ENCODE results near the gene RELN.
A peak's percentile ranks its signal among the peaks of the same experiment; 100 is the strongest.
"Not testable (repeated sequence)": the region's sequence is repeated elsewhere in the genome, so short reads cannot be mapped to it uniquely, and the experiment has no call there.

The RELN gene

DNA sequence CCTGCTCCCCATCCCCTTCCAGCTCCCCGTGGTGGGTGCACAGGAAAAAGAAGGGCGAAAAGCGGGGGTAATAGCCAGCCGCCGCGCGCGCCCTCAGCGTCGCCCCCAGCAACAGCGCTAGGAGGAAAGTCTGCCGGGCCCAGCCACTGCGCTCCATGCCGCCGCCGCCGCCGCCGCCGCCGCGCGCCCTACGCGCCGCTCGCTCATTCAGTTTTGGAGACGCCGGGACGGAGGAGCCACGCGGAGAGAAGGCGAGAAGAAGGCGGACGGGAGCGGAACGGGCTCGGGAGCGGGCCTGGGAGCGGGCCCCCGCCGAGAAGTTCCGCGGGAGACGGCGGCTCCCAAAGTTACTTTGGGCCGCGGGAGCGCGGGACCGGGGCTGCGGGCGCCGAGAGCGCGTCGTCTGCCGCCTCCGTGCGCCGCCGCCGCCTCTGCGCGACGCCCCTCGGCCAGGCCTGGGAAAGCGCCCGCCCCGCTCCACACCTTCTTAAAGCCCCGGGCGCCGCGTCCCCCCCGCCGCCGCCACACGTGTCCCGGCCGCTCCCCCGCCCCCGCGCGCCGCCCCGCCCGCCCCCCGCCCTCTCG is at the start of gene RELN:
TSS of gene RELN (minus strand) at position 459 of the 585 bp plus-strand sequence. CDS start at position 157, 302 bp downstream.
- peak; percentile 2 for DNase-seq

DNA sequence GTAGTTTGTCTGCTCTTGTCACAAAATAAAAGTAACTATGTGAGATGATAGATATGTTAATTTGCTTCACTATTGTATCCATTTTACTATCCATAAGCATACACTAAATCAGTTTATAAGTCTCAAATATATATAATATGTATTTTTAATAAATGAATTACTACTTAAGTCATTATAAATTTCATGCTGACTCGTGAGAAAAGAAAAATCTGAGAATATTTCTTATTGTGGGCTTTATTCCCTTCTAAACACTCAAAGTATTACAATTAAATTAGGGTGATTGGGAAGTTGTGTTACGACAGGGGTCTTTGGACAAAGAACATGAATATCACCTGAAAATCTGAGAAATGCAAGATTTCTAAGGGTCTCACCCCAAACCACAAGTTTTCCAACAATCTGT is 48.7 kb upstream of the RELN start:
- no peak for DNase-seq

DNA sequence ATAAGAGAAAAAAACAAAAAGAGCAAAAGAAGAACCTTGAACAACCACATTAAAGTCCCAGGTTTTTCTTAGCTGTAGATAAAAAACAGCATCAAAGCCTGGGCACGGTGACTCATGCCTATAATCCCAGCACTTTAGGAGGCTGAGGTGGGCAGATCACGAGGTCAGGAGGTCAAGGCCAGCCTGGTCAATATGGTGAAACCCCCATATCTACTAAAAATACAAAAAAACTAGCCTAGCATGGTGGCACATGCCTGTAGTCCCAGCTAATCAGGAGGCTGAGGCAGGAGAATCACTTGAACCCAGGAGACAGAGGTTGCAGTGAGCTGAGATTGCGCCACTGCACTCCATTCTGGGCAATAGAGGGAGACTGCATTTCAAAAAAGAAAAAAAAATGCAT is 47.4 kb upstream of the RELN start:
- not testable (repeated sequence) for DNase-seq

DNA sequence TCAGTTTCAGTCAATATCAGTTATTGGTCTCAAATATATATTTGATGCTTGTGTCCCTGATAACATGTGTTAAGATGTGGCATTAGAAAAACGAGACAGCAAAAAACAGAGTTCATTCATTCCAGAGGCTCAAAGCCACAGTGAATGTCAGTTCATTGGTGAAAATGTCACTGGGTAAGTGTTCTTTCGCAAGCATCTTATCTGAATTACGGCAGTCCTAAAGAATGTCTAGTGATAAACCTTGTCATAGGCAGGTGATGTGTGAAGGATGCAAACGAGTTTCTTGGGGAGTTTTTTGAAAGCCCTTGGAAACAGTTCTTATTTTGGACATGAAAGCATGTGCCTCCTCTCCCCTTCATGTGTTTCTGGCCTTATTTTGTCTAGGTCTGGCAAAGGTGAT is 45.9 kb upstream of the RELN start:
- DNase-seq = no peak

DNA sequence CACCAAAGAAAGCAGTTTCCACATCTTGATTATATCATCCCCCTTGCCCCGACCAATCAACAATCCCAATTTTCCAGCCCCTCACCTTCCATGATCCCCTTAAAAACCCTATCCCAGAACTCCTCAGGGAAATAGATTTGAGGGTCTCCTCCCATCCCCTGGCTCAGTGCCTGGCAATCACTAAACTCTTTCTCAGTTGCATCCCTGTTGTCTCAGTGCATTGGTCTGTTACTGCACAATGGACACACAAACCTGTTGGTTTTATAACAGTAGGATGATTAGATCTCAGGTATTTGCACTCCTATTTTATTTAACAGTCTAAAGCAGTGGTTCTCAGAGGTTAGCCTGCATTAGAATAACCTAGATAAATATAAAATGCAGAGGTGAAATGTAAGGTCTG is 45.2 kb upstream of the RELN start:
- no peak for DNase-seq

DNA sequence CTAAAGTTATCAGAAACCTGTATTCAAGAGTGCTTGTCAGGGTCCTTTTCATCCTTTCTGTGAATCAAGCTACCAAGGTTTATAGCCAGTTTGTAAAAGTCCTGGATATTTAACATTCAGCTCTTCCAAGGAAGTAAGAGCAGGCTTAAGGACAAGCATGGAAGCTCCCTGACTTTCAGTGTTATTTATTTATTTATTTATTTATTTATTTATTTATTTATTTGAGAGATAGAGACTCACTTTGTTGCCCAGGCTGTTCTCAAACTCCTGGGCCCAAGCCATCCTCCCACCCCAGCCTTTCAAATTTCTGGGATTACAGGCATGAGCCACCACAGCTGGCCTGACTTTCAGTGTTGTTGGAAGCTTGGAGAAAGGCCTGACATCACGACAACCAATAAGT is 44.4 kb upstream of the RELN start:
- no peak for DNase-seq

DNA sequence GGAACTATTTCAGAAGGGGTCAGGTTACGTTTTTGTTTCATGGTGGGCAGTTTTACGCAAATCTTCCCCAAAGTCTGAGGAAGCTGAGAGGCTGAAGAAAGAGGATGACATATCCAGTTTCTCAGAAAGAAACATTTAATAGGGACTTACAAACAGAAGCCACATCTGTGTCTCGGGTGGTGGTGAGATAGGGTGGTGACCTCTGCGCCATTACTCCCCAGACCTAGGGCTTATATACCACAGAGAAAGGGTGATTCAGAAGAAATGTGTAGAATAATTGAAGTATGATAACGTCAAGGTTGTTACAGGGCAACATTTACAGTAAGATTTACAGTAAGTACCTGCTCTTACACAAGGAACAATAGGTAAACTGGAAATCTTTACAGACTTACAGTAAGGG is 43.0 kb upstream of the RELN start:
- no peak for DNase-seq

DNA sequence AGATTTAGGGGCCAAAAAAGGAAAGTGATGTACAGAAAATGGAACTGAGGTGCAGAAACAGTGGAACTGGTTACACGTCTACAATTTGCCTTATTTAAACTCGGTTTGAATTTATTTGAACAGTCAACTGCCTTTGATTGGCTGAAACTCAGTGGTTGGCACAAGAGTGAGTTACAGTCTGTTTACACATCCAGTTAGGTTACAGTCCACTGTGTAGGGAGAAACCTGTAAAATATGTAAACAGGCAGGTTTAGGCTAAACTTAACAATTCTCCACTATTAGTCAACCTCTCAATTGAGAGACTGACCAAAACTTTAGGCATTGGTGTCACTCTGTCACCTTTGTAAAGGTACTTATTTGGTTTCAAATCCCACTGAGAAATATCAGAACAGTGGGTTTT is 40.3 kb upstream of the RELN start:
- DNase-seq = no peak

DNA sequence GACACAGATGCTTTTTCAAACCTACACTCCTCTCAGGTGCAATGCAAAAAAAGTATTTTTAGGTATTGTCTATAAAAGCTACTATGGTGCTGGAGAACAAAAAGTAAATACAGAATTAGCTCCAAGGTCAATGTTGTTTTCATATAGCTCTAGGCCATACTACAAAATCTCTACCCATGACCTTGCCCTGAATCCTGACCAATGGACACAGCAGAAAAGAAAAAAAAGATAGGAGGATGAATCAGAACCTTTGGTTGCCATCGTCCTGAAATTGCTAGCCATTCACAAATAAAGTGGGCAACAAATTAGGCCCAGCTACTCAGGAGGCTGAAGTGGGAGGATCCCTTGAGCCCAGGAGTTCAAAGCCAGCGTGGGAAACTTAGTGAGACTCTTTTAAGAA is 35.2 kb upstream of the RELN start:
- DNase-seq = no peak

DNA sequence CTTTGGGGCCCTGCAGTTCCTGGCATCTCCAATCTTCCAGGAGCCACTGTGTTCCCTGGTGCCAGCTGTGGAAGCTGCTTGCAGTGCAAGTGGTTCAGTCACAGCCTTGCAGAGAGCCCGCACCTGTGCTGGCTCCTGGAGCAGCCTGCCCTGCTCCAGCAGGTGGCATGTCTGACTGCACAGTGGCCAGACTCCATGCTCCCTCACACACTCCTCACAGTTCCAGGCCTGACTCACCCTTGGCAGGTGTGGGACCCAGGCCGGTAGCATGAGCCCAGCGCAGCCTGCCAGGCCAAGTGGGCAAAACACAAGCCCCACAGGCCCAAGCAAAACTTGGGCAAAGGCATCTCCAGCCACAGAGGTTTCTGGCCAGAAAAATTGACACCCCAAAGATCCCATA is 33.6 kb upstream of the RELN start:
- no peak for DNase-seq

DNA sequence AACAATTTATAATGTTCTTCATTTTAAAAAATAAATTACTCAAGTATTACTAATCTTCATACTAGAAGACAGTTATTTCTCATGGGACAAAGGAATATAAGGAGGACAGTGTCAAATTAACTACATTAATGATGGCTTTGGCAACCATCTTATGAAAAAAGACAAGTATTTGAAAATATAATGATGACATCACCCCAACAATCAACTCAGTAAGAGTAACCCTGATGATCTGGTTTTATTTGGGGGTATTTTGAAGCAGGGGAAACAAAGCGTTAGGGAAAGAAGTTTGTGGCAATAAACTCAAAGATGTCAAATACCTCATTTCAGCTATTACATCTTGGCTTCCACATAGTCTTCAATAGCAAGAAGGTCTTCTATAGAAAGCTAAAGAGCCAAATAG is 29.0 kb upstream of the RELN start:
- DNase-seq = no peak

DNA sequence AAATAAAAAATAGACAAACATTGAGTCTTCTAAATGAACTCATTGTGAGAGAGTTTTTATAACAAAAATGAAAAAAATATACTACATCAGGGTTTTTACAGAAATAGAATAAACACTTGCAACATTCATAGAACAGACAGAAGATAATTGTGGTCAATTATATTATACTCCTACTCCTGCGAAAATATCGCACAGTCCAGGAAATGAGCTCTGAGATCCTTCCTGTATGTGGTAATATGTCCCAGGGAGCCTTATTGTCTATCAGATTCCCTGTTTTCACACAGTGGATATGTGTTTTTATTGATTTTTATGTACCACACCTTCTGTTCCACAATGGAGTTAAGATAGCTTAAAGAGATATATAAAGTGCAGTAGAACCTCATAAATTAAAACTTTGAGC is 27.5 kb upstream of the RELN start:
- no peak for DNase-seq

DNA sequence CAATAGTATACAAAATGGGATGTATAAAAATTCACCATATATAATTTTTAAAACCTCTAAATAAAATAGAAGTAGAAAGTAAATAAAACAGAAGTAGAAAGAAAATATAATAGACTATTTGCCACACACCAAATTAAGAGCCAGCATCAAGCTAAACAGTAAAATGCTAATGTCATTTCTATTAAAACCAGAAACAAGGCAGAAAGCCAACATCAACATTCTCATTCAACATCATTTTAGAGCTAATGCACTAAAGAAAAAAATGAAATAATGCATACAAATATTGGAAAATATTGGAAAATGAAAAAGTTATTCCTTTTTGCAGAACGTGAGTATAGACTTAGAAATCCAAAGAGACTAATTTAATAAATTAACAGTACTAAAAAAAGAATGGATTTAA is 23.4 kb upstream of the RELN start:
- no peak for DNase-seq

DNA sequence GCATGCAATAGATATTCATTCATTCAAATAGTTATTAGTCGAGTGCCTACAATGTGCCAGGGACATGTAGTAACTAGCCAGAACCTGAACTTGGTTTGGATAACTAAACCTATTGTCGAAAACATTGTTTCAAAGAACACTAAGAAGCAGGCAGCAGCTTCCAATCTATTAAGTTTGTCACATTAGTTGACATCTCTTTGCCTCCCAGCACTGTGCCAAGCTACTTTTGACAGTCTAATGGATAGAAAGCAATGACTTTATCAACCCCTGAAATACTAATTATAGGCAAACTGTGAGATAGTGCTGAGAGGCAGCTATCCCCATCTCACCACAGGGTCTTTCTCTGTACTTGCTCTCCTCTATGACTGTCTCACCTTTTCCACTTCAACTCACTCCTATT is 22.4 kb upstream of the RELN start:
- DNase-seq = no peak

DNA sequence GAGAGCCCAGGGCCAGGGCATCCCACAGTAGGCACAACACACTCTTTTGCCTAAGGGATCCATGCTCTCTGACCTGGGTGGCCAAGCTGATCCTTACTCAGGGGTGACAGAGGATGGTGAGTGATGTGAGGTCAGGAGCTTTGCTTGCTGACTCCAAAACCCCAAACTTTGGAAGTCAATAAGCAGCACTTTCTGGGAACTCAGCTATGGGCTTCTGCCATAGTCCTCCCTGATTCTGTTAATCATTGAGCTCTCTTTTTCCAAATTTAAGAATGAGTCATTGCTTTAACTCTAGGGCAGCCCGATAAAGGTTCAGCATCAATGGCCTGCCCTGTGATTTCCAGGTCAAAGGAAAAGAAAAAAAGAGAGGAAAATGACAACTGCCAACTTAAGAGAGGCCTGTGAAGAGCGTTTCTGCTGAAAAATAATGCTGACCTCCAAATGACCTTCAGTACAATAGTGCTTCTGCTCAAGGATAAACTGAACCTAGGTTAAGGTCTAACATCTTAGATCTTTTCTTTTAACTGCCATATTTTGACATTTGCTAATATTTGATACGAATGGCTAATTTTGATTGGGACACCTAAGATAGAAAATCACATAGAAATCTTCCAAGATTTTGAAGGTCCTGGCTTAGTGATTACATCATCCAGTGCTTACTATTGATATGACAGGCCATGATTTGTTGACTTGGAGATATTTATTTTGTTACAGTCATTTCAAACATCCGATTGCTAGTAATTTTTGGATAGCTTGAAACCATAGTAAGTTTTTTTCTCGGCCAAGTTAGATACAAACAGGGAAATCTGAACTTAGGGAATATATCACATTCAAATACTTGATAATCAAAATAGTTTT is 20.8 kb upstream of the RELN start:
- DNase-seq = no peak

DNA sequence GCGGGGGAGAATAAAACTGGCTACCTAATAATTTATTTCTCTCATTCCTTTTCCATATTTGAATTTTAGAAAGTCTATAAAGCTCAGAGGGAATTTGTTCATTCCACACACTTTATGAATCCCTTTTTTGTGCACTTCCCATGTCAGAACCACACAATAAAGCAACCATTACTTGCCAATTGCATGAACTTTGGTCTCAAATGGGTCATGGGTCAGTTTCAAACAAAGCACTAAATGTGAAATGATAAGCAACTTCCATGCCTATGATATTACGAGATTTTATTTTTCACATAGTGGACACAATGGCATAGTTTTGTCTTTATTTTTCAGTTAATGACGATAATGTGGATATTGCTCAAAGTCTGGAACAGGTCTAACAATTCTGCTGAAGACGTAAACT is 18.6 kb upstream of the RELN start:
- no peak for DNase-seq

DNA sequence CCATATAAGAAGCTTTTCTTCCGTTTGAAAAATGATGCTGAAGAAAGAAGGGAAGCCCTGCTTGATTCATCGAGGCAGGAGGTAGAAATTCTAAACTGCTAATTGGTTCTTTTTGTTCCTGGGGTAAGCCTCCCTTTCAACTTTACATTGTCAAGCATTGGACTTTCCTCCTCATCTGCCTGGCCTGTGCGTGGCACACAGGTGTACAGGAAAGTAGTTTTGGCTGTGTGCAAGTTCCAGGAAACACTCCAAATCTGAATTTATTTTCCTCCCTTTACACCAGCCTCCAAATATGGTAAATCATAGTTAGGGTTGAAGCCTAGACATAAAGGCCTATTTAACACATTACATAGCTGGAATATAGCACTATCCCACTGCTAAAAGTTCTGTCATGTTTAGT is 18.2 kb upstream of the RELN start:
- no peak for DNase-seq

DNA sequence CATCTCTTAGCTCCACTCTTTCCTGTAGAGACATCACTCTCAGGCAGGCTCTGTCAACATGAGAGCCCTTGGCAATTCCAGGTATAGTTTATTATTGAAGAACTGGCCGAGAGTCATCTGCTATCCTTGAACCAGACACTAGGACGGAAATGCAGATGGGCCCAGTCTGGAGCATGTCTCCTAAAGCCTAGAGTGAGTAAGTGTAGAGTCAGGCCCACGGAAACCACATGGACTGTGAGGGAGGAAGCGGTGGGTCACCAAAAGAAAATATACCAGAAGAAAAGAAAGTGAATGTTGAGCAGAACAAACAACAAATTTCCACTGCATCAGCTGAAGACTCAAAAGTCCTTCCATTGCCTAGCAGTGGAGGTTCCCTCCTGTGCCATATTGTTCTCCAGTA is 15.7 kb upstream of the RELN start:
- no peak for DNase-seq

DNA sequence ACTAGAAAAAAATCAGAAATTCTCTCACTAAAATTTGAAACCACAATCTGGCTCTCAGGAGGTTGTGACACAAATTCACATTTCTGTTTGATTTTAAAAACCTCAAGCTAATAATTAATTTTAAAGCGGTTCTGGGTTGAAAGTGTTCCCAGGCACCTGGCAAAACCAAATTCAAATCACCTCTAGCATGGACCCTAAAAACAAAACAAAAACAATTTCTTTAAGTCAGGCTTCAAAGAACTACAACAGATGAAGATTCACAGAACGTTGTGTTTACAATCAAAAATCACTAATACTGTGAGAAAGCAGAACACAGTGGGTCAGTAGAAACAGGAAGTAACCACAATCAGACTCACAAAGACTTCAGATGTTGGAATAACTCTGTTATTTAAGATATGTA is 7.2 kb upstream of the RELN start:
- no peak for DNase-seq

DNA sequence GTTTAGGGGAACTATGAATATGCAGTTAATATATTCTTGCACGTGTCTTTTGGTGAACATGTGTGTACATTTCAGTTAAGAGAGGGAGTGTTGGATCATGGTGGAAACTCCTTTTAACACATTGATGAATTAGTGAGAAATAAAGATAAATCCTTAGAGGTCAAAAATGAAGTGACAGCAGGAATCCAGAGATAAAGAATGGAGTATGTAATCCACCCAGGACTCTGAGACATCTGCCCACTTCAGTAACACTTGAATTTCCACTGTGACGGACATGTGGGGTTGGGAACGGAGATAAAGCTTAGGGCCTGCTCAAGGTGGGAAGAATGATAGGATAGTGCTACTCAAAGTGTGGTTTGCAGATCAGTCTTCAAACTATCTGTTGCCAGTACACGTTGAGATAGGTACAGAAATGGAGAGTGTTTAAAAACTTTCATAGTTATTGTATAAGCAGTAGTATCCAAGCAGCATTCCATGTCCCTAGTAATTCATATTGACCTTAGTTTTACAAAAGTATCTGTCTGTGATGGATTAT is 6.6 kb upstream of the RELN start:
- no peak for DNase-seq

DNA sequence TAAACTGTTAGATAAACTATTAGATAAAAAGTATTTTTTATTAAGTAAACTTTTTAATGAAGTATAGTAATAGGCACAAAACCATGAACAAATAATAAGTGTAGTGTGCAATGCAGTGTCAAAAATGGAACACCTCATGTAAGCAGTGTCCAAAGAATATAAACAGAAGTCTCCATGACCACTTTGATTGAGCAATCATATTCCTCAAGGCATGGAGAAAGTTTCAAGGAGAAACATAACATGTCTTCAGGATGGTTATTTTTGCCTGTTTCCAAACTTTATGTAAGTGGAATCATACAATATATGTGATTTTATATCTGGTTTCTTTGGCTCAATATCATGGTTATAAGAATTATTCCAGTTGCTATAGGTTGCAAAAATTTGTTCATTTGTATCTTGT is 6.1 kb upstream of the RELN start:
- DNase-seq = no peak

DNA sequence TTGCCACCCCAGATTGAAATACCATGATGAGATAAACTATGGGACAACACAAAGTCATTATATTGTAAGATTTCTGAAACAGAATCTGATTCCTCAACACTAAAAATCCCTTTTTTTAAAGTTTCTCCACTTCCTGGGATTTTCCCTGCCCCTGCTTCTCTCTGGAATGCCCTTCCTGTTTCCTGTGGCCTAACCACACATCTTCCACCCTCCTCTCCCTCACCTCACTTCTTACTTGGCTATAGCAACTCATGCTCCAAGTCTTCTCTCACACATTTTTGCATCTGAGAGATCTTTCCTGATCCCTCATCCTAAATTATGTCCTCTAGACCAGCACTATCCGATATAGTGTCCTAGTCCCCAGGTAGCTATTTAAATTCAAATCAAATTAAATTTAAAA is 4.1 kb upstream of the RELN start:
- DNase-seq = no peak

DNA sequence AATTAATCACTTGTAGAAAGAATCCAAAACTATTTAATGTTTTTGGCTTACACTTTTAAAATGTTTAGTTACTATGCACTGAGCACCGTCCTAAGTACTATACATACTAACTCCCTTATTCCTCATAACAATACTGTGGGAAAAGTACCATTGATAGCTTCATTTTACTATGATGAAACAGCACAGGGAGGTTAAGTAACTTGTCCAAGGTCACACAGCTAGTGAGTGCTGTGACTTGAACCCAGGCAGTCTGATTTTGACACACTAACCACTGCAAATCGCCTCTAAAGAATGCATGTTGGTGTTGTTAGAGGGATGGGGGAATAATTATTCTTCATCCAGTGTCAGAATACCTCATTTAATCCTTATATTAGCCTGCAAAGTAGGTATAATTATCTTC is 1.9 kb upstream of the RELN start:
- no peak for DNase-seq

DNA sequence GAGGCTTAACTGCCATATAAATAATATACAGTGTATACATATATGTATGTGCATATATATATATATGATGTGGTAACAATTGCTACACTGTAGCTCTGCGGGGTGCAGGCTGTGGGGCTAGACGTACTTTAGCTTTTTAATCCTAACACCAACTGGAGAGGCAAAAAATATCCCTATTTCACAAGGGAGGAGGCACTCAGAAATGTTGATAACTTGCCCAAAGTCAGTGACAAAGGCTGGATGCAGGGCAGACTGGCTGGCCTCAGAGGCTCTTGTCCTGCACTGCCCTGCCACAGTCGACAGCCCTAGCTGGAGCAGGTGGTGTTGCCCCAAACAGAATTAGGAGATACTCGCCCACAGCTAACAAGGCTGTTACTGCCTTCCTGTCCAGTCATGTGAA is 1.5 kb upstream of the RELN start:
- DNase-seq = no peak

Data from stimulated activated CD4-positive, alpha-beta T cell treated with anti-CD3 and anti-CD28 coated beads, Interleukin-4, amount 100 ng/mL, for 1 hour (primary cell).